H9 (cell line): ENCODE data around the gene ZNF562. TPM values are rescaled to one million over a fixed set of nuclear protein-coding genes. Genes with fewer than 3 reads are reported as not detected.

Source experiments
- DNase-seq: peaks from one replicate; pipeline ENCODE4 v3.0.0-alpha.2; 2017
- H2AFZ ChIP-seq: one replicate; pipeline ENCODE4 v1.6.1; 2013; ENCODE audit warnings: mild to moderate bottlenecking, low read length, control low read depth, moderate library complexity
- H2AK5ac ChIP-seq: 2 replicates; pipeline ENCODE4 v1.6.1; 2013; ENCODE audit warnings: low read length, control low read depth, mixed read lengths; ENCODE audit not compliant: insufficient read length
- H2BK120ac ChIP-seq: one replicate; pipeline ENCODE4 v1.6.1; 2013; ENCODE audit warnings: low read depth, mild to moderate bottlenecking, low read length, control low read depth, inconsistent platforms; ENCODE audit not compliant: poor library complexity, severe bottlenecking
- H2BK12ac ChIP-seq: 2 replicates; pipeline ENCODE4 v1.6.1; 2013; ENCODE audit warnings: low read length, control low read depth, mixed read lengths, low read depth; ENCODE audit not compliant: insufficient read length
- H2BK15ac ChIP-seq: 2 replicates; pipeline ENCODE4 v1.6.1; 2013; ENCODE audit warnings: low read depth, low read length, control low read depth
- H2BK20ac ChIP-seq: one replicate; pipeline ENCODE4 v1.6.1; 2013; ENCODE audit warnings: low read depth, mild to moderate bottlenecking, low read length, control low read depth, inconsistent platforms; ENCODE audit not compliant: poor library complexity, severe bottlenecking
- H2BK5ac ChIP-seq: 2 replicates; pipeline ENCODE4 v1.6.1; 2013; ENCODE audit warnings: low read length, control low read depth, mixed read lengths; ENCODE audit not compliant: insufficient read length
- H3K14ac ChIP-seq: 2 replicates; pipeline ENCODE4 v1.6.1; 2013; ENCODE audit warnings: low read length, control low read depth; ENCODE audit not compliant: insufficient read depth
- H3K18ac ChIP-seq: 2 replicates; pipeline ENCODE4 v1.6.1; 2013; ENCODE audit warnings: low read depth, mild to moderate bottlenecking, mixed read lengths, low read length, control low read depth; ENCODE audit not compliant: insufficient read length
- H3K23ac ChIP-seq: 2 replicates; pipeline ENCODE4 v1.6.1; 2013; ENCODE audit warnings: low read length, control low read depth, mixed read lengths, low read depth; ENCODE audit not compliant: insufficient read length
- H3K23me2 ChIP-seq: 2 replicates; pipeline ENCODE4 v1.6.1; 2013; ENCODE audit warnings: low read depth, mild to moderate bottlenecking, mixed read lengths, low read length, control low read depth; ENCODE audit not compliant: insufficient read length, poor library complexity, severe bottlenecking
- H3K27ac ChIP-seq: 2 replicates; pipeline ENCODE4 v1.5.1; 2013; ENCODE audit warnings: low read length, control low read depth, mixed read lengths, low read depth; ENCODE audit not compliant: insufficient read length
- H3K27me3 ChIP-seq: 2 replicates; pipeline ENCODE4 v1.6.1; 2013; ENCODE audit warnings: low read length, control low read depth, inconsistent platforms; ENCODE audit not compliant: insufficient read depth
- H3K4ac ChIP-seq: 2 replicates; pipeline ENCODE4 v1.6.1; 2013; ENCODE audit warnings: low read depth, mild to moderate bottlenecking, control low read depth, inconsistent platforms, low read length, moderate library complexity
- H3K4me1 ChIP-seq: 2 replicates; pipeline ENCODE4 v1.6.1; 2013; ENCODE audit warnings: low read length, control low read depth, inconsistent platforms; ENCODE audit not compliant: insufficient read depth
- H3K4me2 ChIP-seq: 2 replicates; pipeline ENCODE4 v1.6.1; 2013; ENCODE audit warnings: low read length, control low read depth, mixed read lengths; ENCODE audit not compliant: insufficient read length, insufficient read depth
- H3K56ac ChIP-seq: 2 replicates; pipeline ENCODE4 v1.6.1; 2013; ENCODE audit warnings: low read depth, mild to moderate bottlenecking, mixed read lengths, low read length, control low read depth; ENCODE audit not compliant: insufficient read length
- H3K79me1 ChIP-seq: 2 replicates; pipeline ENCODE4 v1.6.1; 2013; ENCODE audit warnings: low read depth, mild to moderate bottlenecking, moderate library complexity, low read length, control low read depth, inconsistent platforms; ENCODE audit not compliant: insufficient read depth, poor library complexity, severe bottlenecking
- H3K79me2 ChIP-seq: 2 replicates; pipeline ENCODE4 v1.6.1; 2013; ENCODE audit warnings: low read length, control low read depth, inconsistent platforms; ENCODE audit not compliant: insufficient read depth
- H3K9ac ChIP-seq: 2 replicates; pipeline ENCODE4 v1.6.1; 2013; ENCODE audit warnings: low read length, control low read depth, mixed read lengths; ENCODE audit not compliant: insufficient read length; ENCODE audit errors: extremely low read depth
- H3K9me3 ChIP-seq: one replicate; pipeline ENCODE4 v1.6.1; 2013; ENCODE audit warnings: low read depth, low read length, inconsistent platforms; ENCODE audit not compliant: control insufficient read depth
- H3T11ph ChIP-seq: one replicate; pipeline ENCODE4 v1.6.1; 2013; ENCODE audit warnings: mild to moderate bottlenecking, low read length, control low read depth, inconsistent platforms
- H4K20me1 ChIP-seq: one replicate; pipeline ENCODE4 v1.6.1; 2013; ENCODE audit not compliant: control insufficient read depth, insufficient read length, insufficient read depth
- H4K5ac ChIP-seq: 2 replicates; pipeline ENCODE4 v1.6.1; 2013; ENCODE audit warnings: low read depth, mild to moderate bottlenecking, mixed read lengths, low read length, control low read depth; ENCODE audit not compliant: insufficient read length
- H4K8ac ChIP-seq: replicated peaks from 2 replicates; pipeline ENCODE4 v1.6.1; 2013; ENCODE audit warnings: low read length, control low read depth, mixed read lengths, low read depth; ENCODE audit not compliant: insufficient read length
- H4K91ac ChIP-seq: 2 replicates; pipeline ENCODE4 v1.6.1; 2013; ENCODE audit warnings: low read depth, mild to moderate bottlenecking, moderate library complexity, mixed read lengths, low read length, control low read depth; ENCODE audit not compliant: insufficient read length
- H3K27ac Mint-ChIP-seq, 3 experiments: 2 replicates in 2 of 3; 3 replicates in 1 of 3; pipeline ENCODE4 v1.8.0; 2020 to 2021; ENCODE audit warnings: mixed read lengths in 3 of 3, mild to moderate bottlenecking in 1 of 3, moderate library complexity in 1 of 3
- H3K27me3 Mint-ChIP-seq: 2 replicates; pipeline ENCODE4 v1.8.0; 2021; ENCODE audit warnings: low read depth, mild to moderate bottlenecking, moderate library complexity, mixed read lengths
- H3K36me3 Mint-ChIP-seq, 3 experiments: 2 replicates in 2 of 3; 3 replicates in 1 of 3; pipeline ENCODE4 v1.8.0; 2020 to 2021; ENCODE audit warnings: low read depth in 3 of 3, mixed read lengths in 3 of 3; ENCODE audit not compliant: insufficient read depth in 1 of 3
- H3K4me1 Mint-ChIP-seq, 2 experiments: 2 replicates each; pipeline ENCODE4 v1.8.0; 2020; ENCODE audit warnings: mixed read lengths in 2 of 2
- H3K4me3 Mint-ChIP-seq, 2 experiments: 2 replicates in 1 of 2; 3 replicates in 1 of 2; pipeline ENCODE4 v1.8.0; 2020 to 2021; ENCODE audit warnings: mild to moderate bottlenecking in 2 of 2, mixed read lengths in 2 of 2, moderate library complexity in 1 of 2
- H3K9me3 Mint-ChIP-seq, 2 experiments: 2 replicates in 1 of 2; 3 replicates in 1 of 2; pipeline ENCODE4 v1.8.0; 2020; ENCODE audit warnings: mild to moderate bottlenecking in 2 of 2, mixed read lengths in 2 of 2, moderate library complexity in 1 of 2
- CTCF ChIP-seq: fragments of 200-600 bp; sonication (generic); conservative IDR thresholded peaks from 3 replicates; pipeline ENCODE4 v1.8.0; 2021; ENCODE audit warnings: antibody characterized with exemption, mild to moderate bottlenecking
- WGBS: extraction: QIAGEN DNeasy Blood & Tissue Kit; methylation state at CpG from one replicate; pipeline ENCODE4 v1.1.7; 2013; ENCODE audit warnings: missing lambda C conversion rate, low lambda C conversion rate, mixed read lengths; ENCODE audit not compliant: insufficient read length; ENCODE audit errors: extremely low coverage; 5-methylcytosine and 5-hydroxymethylcytosine counted together
- total RNA-seq: library from RNA; stranded (reverse); gene quantifications from 2 replicates; pipeline ENCODE4 v1.2.1, GENCODE V29; 2021

Gene ZNF562
- total RNA-seq, 1 experiment from 2014 or later: 15.7 TPM

GRCh38 chr19:9608912-9609311, 66.0 kb downstream of the ZNF562 start:
- H3K9me3 ChIP-seq: peaks cover 33% of the 10 kb centered on the region
- H3K4me2 ChIP-seq: no peak overlapping the region
- no peak for TF ChIP-seq CTCF
- H4K5ac ChIP-seq: no peak overlapping the region
- no peak overlapping the region for H3K4ac ChIP-seq
- no CpG with 5 or more reads among the region's 5 CpGs for WGBS
- H3K79me1 ChIP-seq: no peaks in the 10 kb centered on the region
- no peak overlapping the region for H2AFZ ChIP-seq
- no peaks in the 10 kb centered on the region for H3K23me2 ChIP-seq
- H4K8ac ChIP-seq: no peak overlapping the region
- H3K9ac ChIP-seq: no peak overlapping the region
- H3K27ac ChIP-seq: no peak overlapping the region
- no peaks in the 10 kb centered on the region for H3K27me3 ChIP-seq
- no peak overlapping the region for H2BK20ac ChIP-seq
- H3K14ac ChIP-seq: no peak overlapping the region
- H3K79me2 ChIP-seq: no peaks in the 10 kb centered on the region
- Mint-ChIP-seq H3K9me3 (peaks cover 32 to 49% of the 10 kb centered on the region in 2 experiments), H3K36me3 (peaks cover 57 to 69% (median 59%) of the 10 kb centered on the region in 3 experiments), H3K4me3 (no peak overlapping the region), H3K27me3 (no peaks in the 10 kb centered on the region; the same call in 1 of the 2 replicates), H3K27ac (no peak overlapping the region), H3K4me1 (no peaks in the 10 kb centered on the region)
- H3T11ph ChIP-seq: no peak overlapping the region
- no peak overlapping the region for H4K91ac ChIP-seq
- no peak overlapping the region for H3K56ac ChIP-seq
- H3K4me1 ChIP-seq: no peaks in the 10 kb centered on the region
- DNase-seq: no peak
- no peak overlapping the region for H2BK12ac ChIP-seq
- no peak overlapping the region for H3K18ac ChIP-seq
- no peaks in the 10 kb centered on the region for H4K20me1 ChIP-seq
- no peak overlapping the region for H2AK5ac ChIP-seq
- H2BK15ac ChIP-seq: no peak overlapping the region
- no peak overlapping the region for H2BK5ac ChIP-seq
- H2BK120ac ChIP-seq: no peak overlapping the region
- H3K23ac ChIP-seq: no peak overlapping the region
